HK-2 (cell line): ENCODE results near the gene SRCIN1.

Experiments used
- DNase-seq: peaks from one replicate; pipeline ENCODE4 v3.0.0-alpha.2; 2018; ENCODE audit not compliant: unreplicated experiment

SRCIN1 gene

GRCh38 chr17:38617967-38618760, 12.4 kb upstream of the SRCIN1 start:
- no peak for DNase-seq

GRCh38 chr17:38617074-38617860, 11.5 kb upstream of the SRCIN1 start:
- no peak for DNase-seq

- DNase-seq: no peak
These were observed 10.6 kb upstream of the SRCIN1 start for GRCh38 chr17:38616361-38616760.

GRCh38 chr17:38613981-38614779, 8.4 kb upstream of the SRCIN1 start:
- DNase-seq: no peak

- DNase-seq: no peak
These were observed 7.8 kb upstream of the SRCIN1 start for GRCh38 chr17:38613525-38613980.

GRCh38 chr17:38611872-38612376, 6.2 kb upstream of the SRCIN1 start:
- no peak for DNase-seq

- DNase-seq: no peak
These were observed 5.5 kb upstream of the SRCIN1 start for GRCh38 chr17:38611070-38611786.

GRCh38 chr17:38609280-38610031, 3.7 kb upstream of the SRCIN1 start:
- DNase-seq: no peak

- no peak for DNase-seq
These were observed 2.9 kb upstream of the SRCIN1 start for GRCh38 chr17:38608648-38609047.

GRCh38 chr17:38606646-38607611, 1.2 kb upstream of the SRCIN1 start:
- DNase-seq: no peak

- DNase-seq: no peak
These were observed 326 bp downstream of the SRCIN1 start for GRCh38 chr17:38605411-38605840.

GRCh38 chr17:38604479-38605403, 1.0 kb downstream of the SRCIN1 start:
- DNase-seq: no peak

GRCh38 chr17:38603786-38604478, 1.8 kb downstream of the SRCIN1 start:
- no peak for DNase-seq

- DNase-seq: no peak
These were observed 2.6 kb downstream of the SRCIN1 start for GRCh38 chr17:38602956-38603785.

- no peak for DNase-seq
These were observed 3.3 kb downstream of the SRCIN1 start for GRCh38 chr17:38602453-38602852.

- no peak for DNase-seq
These were observed 4.0 kb downstream of the SRCIN1 start for GRCh38 chr17:38601539-38602351.
